KMS-11 (cell line): ENCODE results near the gene ARHGAP35.

Experiments
- H2AFZ ChIP-seq: fragments of 200-600 bp; sonication (generic); 2 replicates; pipeline ENCODE4 v1.6.1; 2016; ENCODE audit warnings: antibody characterized with exemption, mixed run types, low read depth
- H3K27ac ChIP-seq: fragments of 200-600 bp; sonication (generic); 2 replicates; pipeline ENCODE4 v1.6.1; 2016; ENCODE audit warnings: mild to moderate bottlenecking, mixed run types
- H3K27me3 ChIP-seq: fragments of 200-600 bp; sonication (generic); 2 replicates; pipeline ENCODE4 v1.6.1; 2017; ENCODE audit warnings: mild to moderate bottlenecking, low read depth, mixed run types, moderate library complexity; ENCODE audit not compliant: insufficient read depth
- H3K36me3 ChIP-seq: fragments of 200-600 bp; sonication (generic); 2 replicates; pipeline ENCODE4 v1.6.1; 2017; ENCODE audit warnings: mild to moderate bottlenecking, mixed run types; ENCODE audit not compliant: insufficient read depth
- H3K4me1 ChIP-seq: fragments of 200-600 bp; sonication (generic); 2 replicates; pipeline ENCODE4 v1.6.1; 2016; ENCODE audit warnings: mild to moderate bottlenecking, low read depth, mixed run types; ENCODE audit not compliant: poor library complexity, severe bottlenecking
- H3K4me2 ChIP-seq: fragments of 200-600 bp; sonication (generic); 2 replicates; pipeline ENCODE4 v1.7.0; 2016; ENCODE audit warnings: mild to moderate bottlenecking, mixed run types
- H3K4me3 ChIP-seq: fragments of 200-600 bp; sonication (generic); IDR thresholded peaks from 2 replicates; pipeline ENCODE4 v1.6.1; 2017; ENCODE audit warnings: low read depth, low read length, mixed read lengths; ENCODE audit not compliant: insufficient read depth
- H3K79me2 ChIP-seq: fragments of 200-600 bp; sonication (generic); 2 replicates; pipeline ENCODE4 v1.6.1; 2016; ENCODE audit warnings: low read depth, mixed run types; ENCODE audit not compliant: insufficient read depth
- H3K9ac ChIP-seq: fragments of 200-600 bp; sonication (generic); 2 replicates; pipeline ENCODE4 v1.6.1; 2016; ENCODE audit warnings: mild to moderate bottlenecking, mixed run types
- H4K20me1 ChIP-seq: fragments of 200-600 bp; sonication (generic); 2 replicates; pipeline ENCODE4 v1.6.1; 2016; ENCODE audit warnings: mild to moderate bottlenecking, mixed run types; ENCODE audit not compliant: insufficient read depth
- TF ChIP-seq, protein P1 (sequence below): fragments of 200-600 bp; sonication (generic); conservative IDR thresholded peaks from 2 replicates; pipeline ENCODE4 v1.6.1; 2017; ENCODE audit warnings: low read depth, mild to moderate bottlenecking, antibody characterized with exemption, low read length, moderate library complexity, mixed read lengths

The ARHGAP35 gene

DNA sequence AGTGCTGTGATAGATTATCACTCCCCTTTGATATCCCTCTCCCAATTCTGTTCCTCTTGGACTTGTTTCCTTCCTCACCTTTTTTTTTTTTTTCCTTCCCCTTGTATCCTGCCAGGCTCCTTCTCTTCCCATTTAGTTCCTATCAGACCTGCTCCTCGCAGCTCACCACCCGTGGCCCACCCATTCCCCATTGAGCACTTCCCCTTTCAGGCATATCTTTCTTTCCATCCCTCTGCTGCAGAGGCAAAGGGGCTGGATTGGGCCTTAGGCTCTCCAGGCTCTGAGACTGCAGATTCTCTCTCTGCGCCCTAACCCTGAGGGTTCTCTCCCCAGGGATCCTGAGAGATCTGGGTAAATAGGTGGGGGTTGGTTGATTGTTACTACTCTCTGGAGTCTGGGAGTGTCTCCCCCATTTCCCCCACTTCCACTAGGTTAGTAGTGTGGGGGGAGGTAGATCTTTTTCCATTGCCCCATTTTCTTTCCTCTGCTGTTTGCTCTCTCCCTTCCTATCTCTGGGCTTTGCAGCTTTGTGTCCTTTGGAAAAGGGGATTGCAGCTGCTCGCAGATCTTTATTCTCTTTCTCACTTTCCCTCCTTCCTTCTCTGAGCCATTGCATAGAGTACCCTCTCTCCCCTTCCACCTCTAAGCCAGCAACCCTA is 2.3 kb downstream of the ARHGAP35 start:
- Histone ChIP-seq H3K4me3 (no peak overlapping the region), H3K27ac (no peak overlapping the region)

DNA sequence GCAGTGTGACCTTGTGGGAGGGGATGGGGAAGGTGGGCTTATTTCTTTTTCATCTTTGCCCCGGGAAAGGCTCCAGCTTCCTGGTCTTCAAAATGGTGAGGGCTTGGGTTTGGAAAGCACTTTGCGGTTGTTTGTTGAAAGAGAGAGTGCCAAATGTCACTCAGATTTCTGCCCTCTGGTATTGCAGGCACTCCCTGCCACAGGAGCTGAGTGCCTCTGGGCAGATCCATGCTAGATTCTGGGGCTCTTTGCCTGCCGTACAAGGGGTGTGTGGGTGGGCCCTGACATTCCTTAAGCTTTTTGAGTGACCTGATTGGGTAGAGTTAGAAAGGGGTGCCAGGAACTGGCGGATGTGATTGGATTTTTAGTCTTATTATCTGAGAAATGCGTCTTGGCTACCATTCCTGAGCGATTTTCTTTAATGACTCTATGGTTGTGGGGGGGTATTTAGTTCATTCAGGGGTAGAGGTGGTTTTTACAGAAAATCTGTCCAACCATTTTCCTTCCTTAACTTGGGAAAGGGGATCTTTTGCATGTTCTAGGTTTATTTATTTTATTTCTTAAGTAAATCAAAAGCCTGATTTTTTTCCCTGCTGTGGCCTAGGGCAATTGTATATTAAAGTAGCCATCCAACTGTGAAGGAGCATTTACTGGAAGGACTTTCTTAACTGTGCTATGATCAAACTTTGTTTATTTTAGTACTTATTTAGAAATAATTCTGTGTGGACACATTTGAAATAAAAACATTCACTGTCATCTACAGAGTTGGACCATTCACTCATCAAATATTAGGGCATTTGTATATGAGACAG is 3.2 kb downstream of the ARHGAP35 start:
- Histone ChIP-seq H2AFZ (no peak overlapping the region), H3K9ac (no peak overlapping the region), H3K36me3 (peaks cover 4% of the 10 kb centered on the region; the same call in 1 of the 2 replicates), H3K27ac (no peak overlapping the region), H3K27me3 (no peaks in the 10 kb centered on the region), H4K20me1 (no peaks in the 10 kb centered on the region; the same call in 1 of the 2 replicates), H3K4me3 (no peak overlapping the region), H3K4me2 (peak overlapping the region; percentile 77), H3K79me2 (peaks cover 77% of the 10 kb centered on the region), H3K4me1 (peaks cover 62% of the 10 kb centered on the region)
- TF ChIP-seq, protein P1, sequence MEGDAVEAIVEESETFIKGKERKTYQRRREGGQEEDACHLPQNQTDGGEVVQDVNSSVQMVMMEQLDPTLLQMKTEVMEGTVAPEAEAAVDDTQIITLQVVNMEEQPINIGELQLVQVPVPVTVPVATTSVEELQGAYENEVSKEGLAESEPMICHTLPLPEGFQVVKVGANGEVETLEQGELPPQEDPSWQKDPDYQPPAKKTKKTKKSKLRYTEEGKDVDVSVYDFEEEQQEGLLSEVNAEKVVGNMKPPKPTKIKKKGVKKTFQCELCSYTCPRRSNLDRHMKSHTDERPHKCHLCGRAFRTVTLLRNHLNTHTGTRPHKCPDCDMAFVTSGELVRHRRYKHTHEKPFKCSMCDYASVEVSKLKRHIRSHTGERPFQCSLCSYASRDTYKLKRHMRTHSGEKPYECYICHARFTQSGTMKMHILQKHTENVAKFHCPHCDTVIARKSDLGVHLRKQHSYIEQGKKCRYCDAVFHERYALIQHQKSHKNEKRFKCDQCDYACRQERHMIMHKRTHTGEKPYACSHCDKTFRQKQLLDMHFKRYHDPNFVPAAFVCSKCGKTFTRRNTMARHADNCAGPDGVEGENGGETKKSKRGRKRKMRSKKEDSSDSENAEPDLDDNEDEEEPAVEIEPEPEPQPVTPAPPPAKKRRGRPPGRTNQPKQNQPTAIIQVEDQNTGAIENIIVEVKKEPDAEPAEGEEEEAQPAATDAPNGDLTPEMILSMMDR = no peak

More for the DNA sequence above, 2.3 kb downstream of the ARHGAP35 start:
- TF ChIP-seq, protein P1 = no peak
- Histone ChIP-seq H3K4me1 (peaks cover 57% of the 10 kb centered on the region), H4K20me1 (no peaks in the 10 kb centered on the region; the same call in 1 of the 2 replicates), H2AFZ (no peak overlapping the region), H3K4me2 (peak overlapping the region; percentile 77), H3K79me2 (peaks cover 68% of the 10 kb centered on the region), H3K36me3 (peaks cover 4% of the 10 kb centered on the region; the same call in 1 of the 2 replicates), H3K9ac (no peak overlapping the region), H3K27me3 (no peaks in the 10 kb centered on the region)

DNA sequence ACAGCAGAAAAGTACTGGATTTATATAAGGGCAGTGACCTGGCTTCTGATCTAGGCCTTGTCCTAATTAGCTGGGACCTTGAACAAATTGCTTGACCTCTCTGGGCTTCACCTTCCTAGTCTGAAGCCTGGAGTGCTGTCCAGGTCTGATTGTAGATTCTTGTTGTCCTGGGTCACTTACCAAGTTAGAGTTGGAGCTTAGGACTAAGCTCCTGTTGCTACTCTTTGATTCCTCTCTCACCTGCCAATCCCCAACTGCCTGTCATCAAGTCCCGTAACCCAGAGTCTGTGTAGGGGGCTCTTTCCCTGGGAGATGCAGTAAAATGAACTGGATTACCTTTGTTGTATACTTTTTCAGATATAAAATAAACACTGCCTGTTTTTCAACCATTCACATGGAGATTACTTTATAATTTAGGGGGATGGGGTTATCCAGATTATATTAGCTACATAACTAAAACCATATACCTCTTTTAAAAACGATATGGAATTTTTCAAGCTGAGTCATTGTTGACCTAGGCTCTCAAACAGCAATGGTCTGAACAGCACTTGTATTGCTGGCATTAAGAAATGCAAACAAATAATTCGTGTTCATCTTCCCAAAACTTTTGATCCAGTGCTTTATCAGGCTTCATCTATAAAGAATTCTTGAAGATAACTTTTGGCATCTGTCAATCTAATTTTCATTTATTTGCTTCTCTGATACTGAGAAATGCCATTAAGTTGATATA is 5.8 kb downstream of the ARHGAP35 start:
- Histone ChIP-seq H2AFZ (no peak overlapping the region), H3K27ac (no peak overlapping the region), H3K4me1 (peaks cover 54% of the 10 kb centered on the region), H3K36me3 (peaks cover 4% of the 10 kb centered on the region; the same call in 1 of the 2 replicates), H3K27me3 (no peaks in the 10 kb centered on the region), H4K20me1 (peaks cover 7% of the 10 kb centered on the region; the same call in 1 of the 2 replicates), H3K4me3 (no peak overlapping the region), H3K9ac (no peak overlapping the region), H3K79me2 (peaks cover 100% of the 10 kb centered on the region), H3K4me2 (no peak overlapping the region; the same call in 1 of the 2 replicates)
- TF ChIP-seq, protein P1 = no peak

DNA sequence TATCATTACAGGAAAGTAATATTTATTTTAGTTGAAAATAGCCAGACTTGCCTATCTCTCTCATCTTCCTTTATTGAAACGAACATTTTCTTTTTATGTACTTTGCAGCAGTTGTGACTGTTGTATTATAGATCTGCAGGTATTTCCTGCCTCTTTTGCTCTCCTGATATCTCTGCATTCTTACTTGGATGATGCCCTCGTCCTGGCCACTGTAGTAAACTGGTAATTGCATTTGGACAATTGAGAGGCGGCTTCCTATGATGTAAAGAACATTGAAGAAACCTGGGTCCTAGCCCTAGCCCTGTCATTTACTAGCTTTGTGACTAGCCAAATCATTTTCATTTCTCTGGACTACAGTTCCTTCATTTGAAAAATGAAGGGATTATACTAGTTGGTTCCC is 6.4 kb downstream of the ARHGAP35 start:
- peaks cover 4% of the 10 kb centered on the region; the same call in 1 of the 2 replicates for H3K36me3 ChIP-seq
- H3K4me3 ChIP-seq = no peak overlapping the region
- H2AFZ ChIP-seq = no peak overlapping the region
- no peak overlapping the region for H3K9ac ChIP-seq
- peaks cover 54% of the 10 kb centered on the region for H3K4me1 ChIP-seq
- no peaks in the 10 kb centered on the region for H3K27me3 ChIP-seq
- TF ChIP-seq, protein P1 = no peak
- H4K20me1 ChIP-seq = peaks cover 7% of the 10 kb centered on the region; the same call in 1 of the 2 replicates
- H3K4me2 ChIP-seq = no peak overlapping the region
- H3K27ac ChIP-seq = no peak overlapping the region
- peaks cover 100% of the 10 kb centered on the region for H3K79me2 ChIP-seq
